Brain microvascular endothelial cell (primary cell): ENCODE measurements around the gene IDH3A.

Experiments
- DNase-seq: peaks from one replicate; pipeline ENCODE4 v3.0.0-alpha.2; 2020
- H3K27ac ChIP-seq: fragments of 250-450 bp; sonication (Bioruptor Pico); 2 replicates; pipeline ENCODE4 v1.5.1; 2020; ENCODE audit warnings: mild to moderate bottlenecking, moderate library complexity
- H3K27me3 ChIP-seq: fragments of 250-450 bp; sonication (Bioruptor Pico); replicated peaks from 2 replicates; pipeline ENCODE4 v1.5.1; 2020; ENCODE audit warnings: mild to moderate bottlenecking
- H3K36me3 ChIP-seq: fragments of 250-450 bp; sonication (Bioruptor Pico); replicated peaks from 2 replicates; pipeline ENCODE4 v1.5.1; 2020; ENCODE audit warnings: mild to moderate bottlenecking
- H3K4me3 ChIP-seq: 2 replicates; pipeline ENCODE4 v1.5.1; 2011; ENCODE audit warnings: low read depth, mild to moderate bottlenecking, control low read depth, low read length, moderate library complexity
- in situ Hi-C: cut with HindIII; loops from 2 replicates; pipeline ENCODE4 v1.10.0; 2017; ENCODE audit warnings: low sequenced_read_pairs, low pct_ligation_motif_present
- TF ChIP-seq, protein P1 (sequence below): IDR thresholded peaks from 2 replicates; pipeline ENCODE4 v1.5.1; 2011; ENCODE audit warnings: low read depth, mild to moderate bottlenecking, moderate library complexity, low read length, control low read depth, inconsistent platforms; ENCODE audit errors: missing control alignments

The IDH3A gene

GRCh38 chr15:78112551-78112950 lies 36.6 kb upstream of the IDH3A start:
- H3K36me3 ChIP-seq: no peaks in the 10 kb centered on the region
- TF ChIP-seq, protein P1, sequence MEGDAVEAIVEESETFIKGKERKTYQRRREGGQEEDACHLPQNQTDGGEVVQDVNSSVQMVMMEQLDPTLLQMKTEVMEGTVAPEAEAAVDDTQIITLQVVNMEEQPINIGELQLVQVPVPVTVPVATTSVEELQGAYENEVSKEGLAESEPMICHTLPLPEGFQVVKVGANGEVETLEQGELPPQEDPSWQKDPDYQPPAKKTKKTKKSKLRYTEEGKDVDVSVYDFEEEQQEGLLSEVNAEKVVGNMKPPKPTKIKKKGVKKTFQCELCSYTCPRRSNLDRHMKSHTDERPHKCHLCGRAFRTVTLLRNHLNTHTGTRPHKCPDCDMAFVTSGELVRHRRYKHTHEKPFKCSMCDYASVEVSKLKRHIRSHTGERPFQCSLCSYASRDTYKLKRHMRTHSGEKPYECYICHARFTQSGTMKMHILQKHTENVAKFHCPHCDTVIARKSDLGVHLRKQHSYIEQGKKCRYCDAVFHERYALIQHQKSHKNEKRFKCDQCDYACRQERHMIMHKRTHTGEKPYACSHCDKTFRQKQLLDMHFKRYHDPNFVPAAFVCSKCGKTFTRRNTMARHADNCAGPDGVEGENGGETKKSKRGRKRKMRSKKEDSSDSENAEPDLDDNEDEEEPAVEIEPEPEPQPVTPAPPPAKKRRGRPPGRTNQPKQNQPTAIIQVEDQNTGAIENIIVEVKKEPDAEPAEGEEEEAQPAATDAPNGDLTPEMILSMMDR: no peak
- in situ Hi-C loops: no loop called here
- H3K4me3 ChIP-seq: no peak overlapping the region
- H3K27me3 ChIP-seq: no peaks in the 10 kb centered on the region
- no peak overlapping the region for H3K27ac ChIP-seq
- DNase-seq: no peak

DNA sequence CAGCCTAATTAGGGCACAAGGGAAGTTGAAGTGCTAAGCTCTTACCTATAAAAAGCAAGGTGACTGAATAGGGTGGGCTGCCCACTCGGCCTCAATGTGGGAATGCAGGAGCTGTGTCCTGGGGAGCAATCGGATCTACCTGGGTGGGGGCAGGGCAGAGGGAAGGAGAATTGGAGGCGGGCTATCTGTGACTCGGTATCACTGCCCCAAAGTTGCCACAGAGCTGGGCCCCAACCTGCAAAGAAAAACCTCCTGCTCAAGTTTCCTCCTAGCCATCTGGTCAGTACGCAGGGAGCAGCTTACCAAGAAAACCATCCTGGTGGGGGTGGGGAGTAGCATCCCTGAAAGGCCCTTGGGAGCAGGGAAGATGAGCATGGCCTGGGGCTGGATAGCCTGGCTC lies 28.6 kb upstream of the IDH3A start:
- H3K36me3 ChIP-seq: no peaks in the 10 kb centered on the region
- H3K27me3 ChIP-seq: no peaks in the 10 kb centered on the region
- H3K27ac ChIP-seq: no peak overlapping the region
- no peak overlapping the region for H3K4me3 ChIP-seq
- TF ChIP-seq, protein P1: no peak
- DNase-seq: no peak
- in situ Hi-C loops: no loop called here

- DNase-seq: no peak
- TF ChIP-seq, protein P1: no peak
- no peak overlapping the region for H3K4me3 ChIP-seq
- H3K27me3 ChIP-seq: no peaks in the 10 kb centered on the region
- in situ Hi-C loops: no loop called here
- H3K36me3 ChIP-seq: no peaks in the 10 kb centered on the region
- no peak overlapping the region for H3K27ac ChIP-seq
Measured at GRCh38 chr15:78125267-78125666, 23.9 kb upstream of the IDH3A start.

GRCh38 chr15:78127882-78128281 lies 21.3 kb upstream of the IDH3A start:
- Histone ChIP-seq H3K4me3 (no peak overlapping the region), H3K27ac (no peak overlapping the region), H3K36me3 (no peaks in the 10 kb centered on the region), H3K27me3 (no peaks in the 10 kb centered on the region)
- no peak for DNase-seq
- in situ Hi-C loops: no loop called here
- TF ChIP-seq, protein P1: no peak

- Histone ChIP-seq H3K36me3 (no peaks in the 10 kb centered on the region), H3K4me3 (no peak overlapping the region), H3K27me3 (no peaks in the 10 kb centered on the region), H3K27ac (no peak overlapping the region)
- in situ Hi-C loops: no loop called here
- TF ChIP-seq, protein P1: no peak
- no peak for DNase-seq
Measured at GRCh38 chr15:78129077-78129750, 19.9 kb upstream of the IDH3A start.

DNA sequence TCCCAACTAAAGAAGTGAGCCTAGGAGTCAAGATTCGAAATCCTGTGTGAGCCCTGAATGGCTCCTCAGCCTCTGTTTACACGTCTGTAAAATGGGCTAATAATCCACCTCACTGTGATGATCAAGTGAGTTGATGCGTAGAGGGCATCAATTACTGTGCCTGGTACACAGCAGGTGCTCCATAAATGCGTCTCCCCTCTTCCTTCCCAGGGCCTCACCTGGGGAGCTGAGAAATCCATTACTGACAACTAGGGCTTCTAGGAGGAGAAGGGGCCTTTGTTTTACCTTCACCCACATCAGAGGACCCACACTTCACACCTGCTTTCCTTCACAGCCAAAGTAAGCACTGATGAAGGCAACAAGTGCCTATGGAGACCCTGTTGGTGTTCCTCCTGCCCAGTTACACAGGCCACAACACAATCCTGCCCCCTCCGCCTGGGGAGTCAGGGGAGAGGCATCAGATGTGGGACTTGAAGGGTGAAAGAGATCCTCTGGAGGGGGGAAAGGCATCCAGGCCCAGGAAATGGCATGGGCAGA lies 19.3 kb upstream of the IDH3A start:
- TF ChIP-seq, protein P1: no peak
- no peak for DNase-seq
- in situ Hi-C loops: no loop called here
- H3K4me3 ChIP-seq: no peak overlapping the region
- H3K36me3 ChIP-seq: no peaks in the 10 kb centered on the region
- H3K27me3 ChIP-seq: no peaks in the 10 kb centered on the region
- no peak overlapping the region for H3K27ac ChIP-seq
